ENCODE measurements around the gene UGT1A8. TPM values are rescaled to one million over a fixed set of nuclear protein-coding genes. Genes with fewer than 3 reads are reported as not detected.

The UGT1A8 gene
- total and polyA plus RNA-seq, 2 experiments from 2014 or later: 0.10 TPM; not detected in 1

GRCh38 chr2:233795735-233796171, 178.3 kb downstream of the UGT1A8 start:
- TF ChIP-seq EZH2 (IDR thresholded peaks at IDR 0.05; ENCODE audit: borderline replicate concordance) (no peak), EZH2phosphoT487 (IDR thresholded peaks at IDR 0.05; ENCODE audit: low read depth, severe bottlenecking, unreplicated experiment) (no peak), CTCF (IDR thresholded peaks at IDR 0.05; ENCODE audit: poor library complexity) (no peak)
- Histone ChIP-seq H3K27ac (no peak overlapping the region), H3K4me3 (no peak overlapping the region), H4K20me1 (ENCODE audit: insufficient read depth, poor library complexity, severe bottlenecking) (no peaks in the 10 kb centered on the region), H3K4me1 (ENCODE audit: insufficient read depth) (no peaks in the 10 kb centered on the region), H3K36me3 (replicated peaks; ENCODE audit: insufficient read depth, low read depth) (no peaks in the 10 kb centered on the region), H2AFZ (no peak overlapping the region), H3K9me2 (replicated peaks; ENCODE audit: insufficient read depth) (no peaks in the 10 kb centered on the region), H3K9me3 (ENCODE audit: low read depth) (no peaks in the 10 kb centered on the region), H3K4me2 (no peak overlapping the region), H3K27me3 (no peaks in the 10 kb centered on the region), H3K79me2 (no peaks in the 10 kb centered on the region)
- WGBS (ENCODE audit: low lambda C conversion rate, missing lambda C conversion rate): 95% methylated on average over 13 of the region's 13 CpGs
- no peak for DNase-seq (ENCODE audit: low spot score)

GRCh38 chr2:233796254-233796653, 178.8 kb downstream of the UGT1A8 start:
- no peaks in the 10 kb centered on the region for H3K4me1 ChIP-seq (ENCODE audit: insufficient read depth)
- no peaks in the 10 kb centered on the region for H3K27me3 ChIP-seq
- no peak overlapping the region for H3K27ac ChIP-seq
- H3K79me2 ChIP-seq: no peaks in the 10 kb centered on the region
- no peak for DNase-seq (ENCODE audit: low spot score)
- H3K4me2 ChIP-seq: no peak overlapping the region
- no peaks in the 10 kb centered on the region for H3K9me3 ChIP-seq (ENCODE audit: low read depth)
- no peaks in the 10 kb centered on the region for H3K9me2 ChIP-seq (replicated peaks; ENCODE audit: insufficient read depth)
- no peaks in the 10 kb centered on the region for H4K20me1 ChIP-seq (ENCODE audit: insufficient read depth, poor library complexity, severe bottlenecking)
- TF ChIP-seq EZH2phosphoT487 (IDR thresholded peaks at IDR 0.05; ENCODE audit: low read depth, severe bottlenecking, unreplicated experiment) (no peak), CTCF (IDR thresholded peaks at IDR 0.05; ENCODE audit: poor library complexity) (no peak), EZH2 (IDR thresholded peaks at IDR 0.05; ENCODE audit: borderline replicate concordance) (no peak)
- WGBS (ENCODE audit: low lambda C conversion rate, missing lambda C conversion rate): 90% methylated on average over 9 of the region's 9 CpGs
- H3K4me3 ChIP-seq: no peak overlapping the region
- no peak overlapping the region for H2AFZ ChIP-seq
- H3K36me3 ChIP-seq (replicated peaks; ENCODE audit: insufficient read depth, low read depth): no peaks in the 10 kb centered on the region

- H3K27me3 ChIP-seq: no peaks in the 10 kb centered on the region
- no peaks in the 10 kb centered on the region for H3K9me3 ChIP-seq (ENCODE audit: low read depth)
- H3K4me3 ChIP-seq: no peak overlapping the region
- H2AFZ ChIP-seq: no peak overlapping the region
- no peaks in the 10 kb centered on the region for H3K4me1 ChIP-seq (ENCODE audit: insufficient read depth)
- no peak overlapping the region for H3K4me2 ChIP-seq
- no peaks in the 10 kb centered on the region for H3K79me2 ChIP-seq
- H3K9me2 ChIP-seq (replicated peaks; ENCODE audit: insufficient read depth): no peaks in the 10 kb centered on the region
- 83% methylated on average over 14 of the region's 14 CpGs for WGBS (ENCODE audit: low lambda C conversion rate, missing lambda C conversion rate)
- no peak for DNase-seq (ENCODE audit: low spot score)
- no peak overlapping the region for H3K27ac ChIP-seq
- H4K20me1 ChIP-seq (ENCODE audit: insufficient read depth, poor library complexity, severe bottlenecking): no peaks in the 10 kb centered on the region
- no peaks in the 10 kb centered on the region for H3K36me3 ChIP-seq (replicated peaks; ENCODE audit: insufficient read depth, low read depth)
- TF ChIP-seq EZH2 (IDR thresholded peaks at IDR 0.05; ENCODE audit: borderline replicate concordance): no peak
Observed at GRCh38 chr2:233798335-233799086, 181.1 kb downstream of the UGT1A8 start.

GRCh38 chr2:233799087-233799665, 181.7 kb downstream of the UGT1A8 start:
- TF ChIP-seq EZH2 (IDR thresholded peaks at IDR 0.05; ENCODE audit: borderline replicate concordance): no peak
- no peak for TF ChIP-seq EZH2phosphoT487 (IDR thresholded peaks at IDR 0.05; ENCODE audit: low read depth, severe bottlenecking, unreplicated experiment)
- no peak for TF ChIP-seq CTCF (IDR thresholded peaks at IDR 0.05; ENCODE audit: poor library complexity)
- Histone ChIP-seq H3K4me1 (ENCODE audit: insufficient read depth) (no peaks in the 10 kb centered on the region), H3K4me2 (no peak overlapping the region), H4K20me1 (ENCODE audit: insufficient read depth, poor library complexity, severe bottlenecking) (no peaks in the 10 kb centered on the region), H3K9me3 (ENCODE audit: low read depth) (no peaks in the 10 kb centered on the region), H3K27me3 (no peaks in the 10 kb centered on the region), H3K79me2 (no peaks in the 10 kb centered on the region), H3K36me3 (replicated peaks; ENCODE audit: insufficient read depth, low read depth) (no peaks in the 10 kb centered on the region), H3K4me3 (no peak overlapping the region), H2AFZ (no peak overlapping the region), H3K27ac (no peak overlapping the region), H3K9me2 (replicated peaks; ENCODE audit: insufficient read depth) (no peaks in the 10 kb centered on the region)
- no peak for DNase-seq (ENCODE audit: low spot score)
- WGBS (ENCODE audit: low lambda C conversion rate, missing lambda C conversion rate): 71% methylated on average over 7 of the region's 7 CpGs

Measured in hepatocyte (in vitro differentiated cells).